Gastrocnemius medialis (tissue), 4 donors: Measurements from ENCODE around the gene TEAD2. TPM values are rescaled to one million over a fixed set of nuclear protein-coding genes. Genes with fewer than 3 reads are reported as not detected.

ENCODE experiments used
- ATAC-seq, 2 donors: fragments of 150-250 bp; one replicate each; pipeline ENCODE4 v1.9.1; 2016
- DNase-seq, 2 donors: peaks; one replicate each; pipeline ENCODE4 v3.0.0-alpha.2; 2019
- H3K27ac ChIP-seq, 4 donors: fragments of 200-600 bp; sonication (generic); 1 replicate in 1 of 4; 2 replicates in 3 of 4; pipeline ENCODE4 v1.5.1; 2016 to 2018; ENCODE audit warnings: mild to moderate bottlenecking in 2 of 4, moderate library complexity in 1 of 4
- H3K27me3 ChIP-seq, 3 donors: fragments of 200-600 bp; sonication (generic) in 2 of 3; 1 replicate in 1 of 3; 2 replicates in 2 of 3; pipeline versions ENCODE4 v1.5.1 to v1.6.0; 2016 to 2019; ENCODE audit warnings: mild to moderate bottlenecking in 1 of 3, moderate library complexity in 1 of 3
- H3K36me3 ChIP-seq, 2 donors: fragments of 200-600 bp; sonication (generic) in 1 of 2; one replicate each; pipeline ENCODE4 v1.5.1; 2017 to 2018
- H3K4me1 ChIP-seq, 2 donors: fragments of 200-600 bp; sonication (generic) in 1 of 2; one replicate each; pipeline ENCODE4 v1.5.1; 2016 to 2017; ENCODE audit warnings: mild to moderate bottlenecking in 2 of 2
- H3K4me3 ChIP-seq, 4 donors: fragments of 200-600 bp; sonication (generic) in 3 of 4; 1 replicate in 1 of 4; 2 replicates in 3 of 4; pipeline ENCODE4 v1.5.1; 2016 to 2019; ENCODE audit warnings: mild to moderate bottlenecking in 2 of 4
- H3K9me3 ChIP-seq, 3 donors: fragments of 200-600 bp; sonication (generic) in 2 of 3; 1 replicate in 1 of 3; 2 replicates in 2 of 3; pipeline ENCODE4 v1.5.1; 2016 to 2019
- CTCF ChIP-seq, 5 experiments: fragments of 450-650 bp in 3 of 5; fragments of 200-600 bp in 2 of 5; sonication (generic) in 2 of 5; IDR thresholded peaks in 4 of 5; conservative IDR thresholded peaks in 1 of 5; 1 replicate in 4 of 5; 2 replicates in 1 of 5; pipeline ENCODE4 v1.5.1; 2016 to 2019; ENCODE audit warnings: antibody characterized with exemption in 5 of 5, mild to moderate bottlenecking in 3 of 5, moderate library complexity in 3 of 5
- POLR2A ChIP-seq, 2 donors: fragments of 450-650 bp; IDR thresholded peaks; one replicate each; pipeline ENCODE4 v1.6.1; 2017; ENCODE audit warnings: antibody characterized with exemption in 2 of 2, mild to moderate bottlenecking in 2 of 2, moderate library complexity in 2 of 2
- in situ Hi-C, 4 donors: fragments of 200-750 bp; cut with MboI; loops; one replicate each; pipeline versions ENCODE4 v1.15.0 to v1.8.0; 2017; ENCODE audit warnings: low sequenced_read_pairs in 4 of 4
- intact Hi-C: fragments of 100-400 bp; cut with DNase I; formaldehyde crosslinking; loops from one replicate; pipeline ENCODE4 v1.15.1; 2023; ENCODE audit warnings: low total_unique reads
- total RNA-seq, 4 donors: library from RNA; depleted of rRNA; stranded (reverse); fragments of >200 nt; gene quantifications; one replicate each; pipeline versions ENCODE4 v1.1.0 to v1.2.3, GENCODE V29; 2016

TEAD2 gene
- total RNA-seq, 4 donors from 2014 or later, result 6.1 to 12.6 (median 9.5) TPM

- Histone ChIP-seq H3K27ac (peak overlapping the region in 3 of 4 donors; percentile 34 to 57 (median 41)), H3K9me3 (no peaks in the 10 kb centered on the region), H3K36me3 (no peaks in the 10 kb centered on the region), H3K4me1 (no peaks in the 10 kb centered on the region), H3K4me3 (no peak overlapping the region), H3K27me3 (no peaks in the 10 kb centered on the region)
- in situ Hi-C loops, result no loop called here
- DNase-seq (no peak), ATAC-seq (no peak)
- intact Hi-C loops, result no loop called here
- TF ChIP-seq POLR2A (IDR thresholded peaks at IDR 0.05) (no peak), CTCF (IDR thresholded peaks at IDR 0.05 in 4 of 5, conservative IDR thresholded peaks at IDR 0.05 in 1 of 5) (no peak)
Observed at GRCh38 chr19:49355909-49356353, 6.3 kb downstream of the TEAD2 start.

- Histone ChIP-seq H3K4me3 (no peak overlapping the region), H3K27ac (no peak overlapping the region), H3K27me3 (no peaks in the 10 kb centered on the region), H3K9me3 (no peaks in the 10 kb centered on the region), H3K36me3 (no peaks in the 10 kb centered on the region), H3K4me1 (no peaks in the 10 kb centered on the region)
- DNase-seq (no peak), ATAC-seq (no peak)
- TF ChIP-seq POLR2A (IDR thresholded peaks at IDR 0.05) (no peak), CTCF (IDR thresholded peaks at IDR 0.05 in 4 of 5, conservative IDR thresholded peaks at IDR 0.05 in 1 of 5) (no peak)
- intact Hi-C loops (no loop called here), in situ Hi-C loops (no loop called here)
Observed at GRCh38 chr19:49349567-49349966, 12.6 kb downstream of the TEAD2 start.

DNA sequence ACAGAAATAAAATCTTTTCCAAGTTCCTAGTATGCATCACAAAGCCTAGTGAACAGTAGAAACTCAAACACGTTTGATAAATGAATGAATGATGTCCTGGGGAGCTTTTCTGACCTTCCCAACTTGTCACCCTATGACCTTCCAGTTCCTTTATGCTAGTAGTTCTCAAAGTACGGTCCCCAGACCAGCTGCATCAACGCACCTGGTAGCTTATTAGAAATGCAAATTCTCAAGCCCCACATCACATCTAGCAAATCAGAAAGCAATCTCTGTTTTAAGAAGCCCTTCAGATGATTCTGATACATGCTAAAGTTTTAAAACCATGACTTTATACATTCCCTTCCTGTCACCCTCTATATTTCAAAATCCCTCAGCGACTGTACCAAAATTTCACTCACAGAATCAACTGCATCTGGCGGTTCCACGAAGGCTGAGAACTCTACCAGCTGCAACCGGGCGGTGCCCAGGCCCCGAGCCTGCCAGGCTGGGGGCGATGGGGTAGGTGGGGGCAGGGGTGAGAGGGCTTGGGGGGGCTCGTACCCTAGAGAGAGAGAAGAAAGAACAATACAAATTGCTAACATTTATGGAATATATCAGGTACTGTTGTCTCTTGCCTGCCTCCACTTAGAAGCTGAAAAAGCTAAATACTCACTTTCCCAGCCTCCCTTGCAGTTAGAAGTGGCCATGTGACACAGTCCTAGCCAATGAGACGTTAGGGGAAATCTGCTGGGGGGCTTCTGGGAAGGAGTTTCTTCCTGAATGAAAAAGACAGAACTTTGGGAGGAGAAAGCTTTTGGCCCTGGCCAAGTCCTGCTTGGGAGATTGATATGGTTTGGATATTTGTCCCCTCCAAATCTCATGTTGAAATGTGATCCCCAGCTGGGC lies 13.7 kb downstream of the TEAD2 start:
- H3K36me3 ChIP-seq, result no peaks in the 10 kb centered on the region
- H3K4me3 ChIP-seq, result no peak overlapping the region
- TF ChIP-seq CTCF (IDR thresholded peaks at IDR 0.05 in 4 of 5, conservative IDR thresholded peaks at IDR 0.05 in 1 of 5) (no peak), POLR2A (IDR thresholded peaks at IDR 0.05) (no peak)
- H3K9me3 ChIP-seq, result no peaks in the 10 kb centered on the region
- intact Hi-C loops, result no loop called here
- no peak for ATAC-seq
- in situ Hi-C loops, result no loop called here
- no peaks in the 10 kb centered on the region for H3K4me1 ChIP-seq
- no peaks in the 10 kb centered on the region for H3K27me3 ChIP-seq
- H3K27ac ChIP-seq, result no peak overlapping the region
- DNase-seq, result no peak

DNA sequence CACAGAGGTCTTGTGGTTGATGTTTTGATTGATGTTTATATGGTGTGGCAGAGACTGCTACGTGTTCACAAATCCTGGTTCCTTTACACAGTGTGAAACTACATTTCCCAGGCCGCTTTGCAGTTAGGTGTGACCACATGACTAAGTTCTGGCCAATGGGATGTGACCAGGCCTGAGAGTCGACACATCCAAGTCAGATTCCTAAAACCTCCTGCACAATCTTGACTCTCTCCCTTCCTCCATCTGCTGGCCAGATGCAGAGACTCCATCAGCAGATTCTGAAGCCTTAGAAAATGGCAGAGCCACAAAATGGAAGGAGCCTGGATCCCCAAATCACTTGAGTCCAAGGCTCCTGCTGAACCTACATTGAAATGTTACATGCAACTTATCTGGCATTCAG lies 14.4 kb downstream of the TEAD2 start:
- ATAC-seq (no peak), DNase-seq (no peak)
- Histone ChIP-seq H3K27me3 (no peaks in the 10 kb centered on the region), H3K4me3 (no peak overlapping the region), H3K9me3 (no peaks in the 10 kb centered on the region), H3K4me1 (no peaks in the 10 kb centered on the region), H3K36me3 (no peaks in the 10 kb centered on the region), H3K27ac (no peak overlapping the region)
- TF ChIP-seq CTCF (IDR thresholded peaks at IDR 0.05 in 4 of 5, conservative IDR thresholded peaks at IDR 0.05 in 1 of 5) (no peak), POLR2A (IDR thresholded peaks at IDR 0.05) (no peak)
- in situ Hi-C loops, result no loop called here
- intact Hi-C loops, result no loop called here
